ENCODE results near the gene AXIN1. TPM values are rescaled to one million over a fixed set of nuclear protein-coding genes. Genes with fewer than 3 reads are reported as not detected.
A peak's percentile ranks its signal among the peaks of the same experiment; 100 is the strongest.

The AXIN1 gene
- polyA plus RNA-seq, 2 of the 4 experiments (the other 2 are of a cell fraction): 8.7 to 19.3 TPM

DNA sequence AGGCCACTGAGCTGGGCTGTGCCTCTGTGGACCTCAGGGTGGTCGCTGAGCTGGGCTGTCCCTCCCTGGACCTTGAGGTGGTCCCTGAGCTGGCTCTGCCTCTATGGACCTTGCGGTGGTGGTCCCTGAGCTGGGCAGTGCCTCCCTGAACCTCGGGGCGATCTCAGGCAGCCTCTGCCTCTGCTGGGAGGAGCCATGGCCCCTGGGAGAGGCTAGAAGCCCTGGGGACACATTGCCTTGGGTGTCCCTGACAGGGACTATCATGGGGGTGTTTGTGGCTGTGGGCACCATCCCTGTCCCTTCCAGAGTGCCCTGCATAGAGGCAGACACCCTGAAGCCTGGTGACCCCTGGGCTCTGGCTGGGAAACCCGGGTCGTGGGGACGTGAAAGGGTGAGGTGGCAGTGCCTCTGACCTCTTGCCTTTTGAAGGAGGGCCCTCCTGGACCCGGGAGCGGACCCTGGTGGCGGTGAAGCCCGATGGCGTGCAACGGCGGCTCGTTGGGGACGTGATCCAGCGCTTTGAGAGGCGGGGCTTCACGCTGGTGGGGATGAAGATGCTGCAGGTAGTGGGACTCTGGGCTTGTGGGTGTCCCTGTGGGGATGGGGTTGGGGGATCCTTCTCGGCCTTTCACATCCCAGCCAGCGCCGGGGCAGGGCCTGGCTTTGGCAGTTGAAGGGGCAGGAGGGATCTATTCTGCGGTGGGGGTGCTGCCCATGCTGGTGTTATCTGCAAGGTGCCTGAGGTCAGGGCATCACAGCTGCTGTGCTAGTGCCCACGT lies 46.2 kb upstream of the AXIN1 start:
- peak overlapping the region; percentile 86 for H3K4me2 ChIP-seq
- CTCF ChIA-PET: interaction anchor here (0.6 to 1.3 kb wide), 6 partner anchors 24 to 302 kb away, joined by 3 to 6 read pairs (median 3); no protein-coding TSS in a partner anchor
- 77% methylated on average over 21 of the region's 24 CpGs for WGBS (ENCODE audit: missing lambda C conversion rate)
- no peaks in the 10 kb centered on the region for H3K9me3 ChIP-seq
- H3K4me1 ChIP-seq: peaks cover 45% of the 10 kb centered on the region
- peak overlapping the region; percentile 94 to 99; a peak in 4 of 6 replicates for H3K27ac ChIP-seq
- POLR2A ChIA-PET: no interaction called here
- ATAC-seq (no peak), FAIRE-seq (no peak), DNase-seq (ENCODE audit: low read depth in 1 of 2, low spot score in 1 of 2) (no peak)
- no peak overlapping the region for H3K4me3 ChIP-seq
- no peak for TF ChIP-seq ELK1 (IDR thresholded peaks at IDR 0.05; ENCODE audit: low read depth, low read length)
- TF ChIP-seq TP53 (CRISPR knock-in tag; IDR thresholded peaks at IDR 0.05): 0 out of 2 replicates have a peak, but pooled peaks have one; percentile 19

GRCh38 chr16:397736-398332 lies 45.3 kb upstream of the AXIN1 start:
- peak overlapping the region; percentile 94 to 99 for H3K27ac ChIP-seq
- ChIA-PET POLR2A (no interaction called here), CTCF (interaction anchor here (0.6 to 1.6 kb wide), 7 partner anchors 23 to 301 kb away, joined by 3 to 6 read pairs (median 3); no protein-coding TSS in a partner anchor)
- ATAC-seq (peak; percentile 52 to 67; a peak in 5 of 6 replicates), DNase-seq (ENCODE audit: low read depth in 1 of 2, low spot score in 1 of 2) (peak; percentile 86), FAIRE-seq (no peak)
- H3K9me3 ChIP-seq: no peaks in the 10 kb centered on the region
- peak overlapping the region; percentile 80 for H3K4me3 ChIP-seq
- peaks cover 43% of the 10 kb centered on the region for H3K4me1 ChIP-seq
- peak overlapping the region; percentile 86 for H3K4me2 ChIP-seq
- no peak for TF ChIP-seq HOXA7 (CRISPR knock-in tag; IDR thresholded peaks at IDR 0.05)
- no peak for TF ChIP-seq FOXS1 (CRISPR knock-in tag; IDR thresholded peaks at IDR 0.05)
- TF ChIP-seq, protein P1, sequence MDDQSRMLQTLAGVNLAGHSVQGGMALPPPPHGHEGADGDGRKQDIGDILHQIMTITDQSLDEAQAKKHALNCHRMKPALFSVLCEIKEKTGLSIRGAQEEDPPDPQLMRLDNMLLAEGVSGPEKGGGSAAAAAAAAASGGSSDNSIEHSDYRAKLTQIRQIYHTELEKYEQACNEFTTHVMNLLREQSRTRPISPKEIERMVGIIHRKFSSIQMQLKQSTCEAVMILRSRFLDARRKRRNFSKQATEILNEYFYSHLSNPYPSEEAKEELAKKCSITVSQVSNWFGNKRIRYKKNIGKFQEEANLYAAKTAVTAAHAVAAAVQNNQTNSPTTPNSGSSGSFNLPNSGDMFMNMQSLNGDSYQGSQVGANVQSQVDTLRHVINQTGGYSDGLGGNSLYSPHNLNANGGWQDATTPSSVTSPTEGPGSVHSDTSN (IDR thresholded peaks at IDR 0.05): peak; percentile 54
- TF ChIP-seq CBX2 (IDR thresholded peaks at IDR 0.05; ENCODE audit: borderline replicate concordance, low read depth): no peak
- TF ChIP-seq RCOR1 (IDR thresholded peaks at IDR 0.05; ENCODE audit: low read depth, low read length): no peak
- peak in 1 of 2 experiments; percentile 4; a peak in 1 of 5 replicates for TF ChIP-seq RAD21 (conservative IDR thresholded peaks at IDR 0.05 in 1 of 2, IDR thresholded peaks at IDR 0.05 in 1 of 2)
- WGBS (ENCODE audit: missing lambda C conversion rate): 22% methylated on average over 16 of the region's 29 CpGs

GRCh38 chr16:397135-397661 lies 44.7 kb upstream of the AXIN1 start, which contains the start of gene NME4:
NME4 (plus strand) TSS chr16:397199; CDS start chr16:397223, 24 bp downstream.
- peak within 1 kb of the TSS; percentile 86 for H3K4me2 ChIP-seq
- no peak for FAIRE-seq
- CTCF ChIA-PET: interaction anchor here (1.1 to 1.6 kb wide), 3 partner anchors 22 to 181 kb away, joined by 3 to 4 read pairs (median 3); no protein-coding TSS in a partner anchor
- no peak for TF ChIP-seq HOXB13 (CRISPR knock-in tag; IDR thresholded peaks at IDR 0.05; ENCODE audit: low read depth)
- no peak for TF ChIP-seq CEBPB (IDR thresholded peaks at IDR 0.05)
- TF ChIP-seq BHLHE40 (IDR thresholded peaks at IDR 0.05; ENCODE audit: low read depth, low read length): no peak
- TF ChIP-seq CHD4 (IDR thresholded peaks at IDR 0.05; ENCODE audit: borderline replicate concordance): no peak
- TF ChIP-seq JUN (IDR thresholded peaks at IDR 0.05): peak; percentile 34 to 59; a peak in 3 of 5 replicates
- no peak for TF ChIP-seq MAZ (IDR thresholded peaks at IDR 0.05; ENCODE audit: borderline replicate concordance, low read depth, low read length)
- no peak for TF ChIP-seq ZFP36 (IDR thresholded peaks at IDR 0.05; ENCODE audit: borderline replicate concordance, partially characterized antibody)
- TF ChIP-seq RCOR1 (IDR thresholded peaks at IDR 0.05; ENCODE audit: low read depth, low read length): no peak
- TF ChIP-seq CTCF (IDR thresholded peaks at IDR 0.05): no peak
- no peak for TF ChIP-seq POLR2AphosphoS2 (conservative IDR thresholded peaks at IDR 0.05; ENCODE audit: low read length)
- TF ChIP-seq SMC3 (IDR thresholded peaks at IDR 0.05): no peak
- no peak for TF ChIP-seq EHMT2 (IDR thresholded peaks at IDR 0.05; ENCODE audit: low read depth)
- peak; percentile 60; the same call in 1 of the 3 replicates for TF ChIP-seq BCL3 (IDR thresholded peaks at IDR 0.05)
- no peak for TF ChIP-seq HEYL (CRISPR knock-in tag; IDR thresholded peaks at IDR 0.05)
- no peak for TF ChIP-seq NR3C1 (IDR thresholded peaks at IDR 0.05)
- TF ChIP-seq MAFK (IDR thresholded peaks at IDR 0.05; ENCODE audit: partially characterized antibody): no peak
- no peak for TF ChIP-seq E2F6 (IDR thresholded peaks at IDR 0.05; ENCODE audit: borderline replicate concordance, low read depth)

More at GRCh38 chr16:397135-397661, 44.7 kb upstream of the AXIN1 start, which contains the start of gene NME4:
- POLR2A ChIA-PET: no interaction called here
- ATAC-seq: peak in 1 of 2 experiments; percentile 9; a peak in 1 of 6 replicates
- Histone ChIP-seq H3K27ac (peak within 1 kb of the TSS; percentile 94 to 99), H3K4me1 (peaks cover 39% of the 10 kb centered on the region), H3K9me3 (0 out of 3 replicates have a peak, but pooled peaks cover under 1% of the 10 kb centered on the region), H3K4me3 (peak within 1 kb of the TSS; percentile 80)
- DNase-seq (ENCODE audit: low read depth in 1 of 2, low spot score in 1 of 2): peak in 1 of 2 experiments; percentile 37
- WGBS (ENCODE audit: missing lambda C conversion rate): 0% methylated on average over 2 of the region's 75 CpGs
